Natural killer cell (primary cell): ENCODE results near the gene TRIM6. TPM values are rescaled to one million over a fixed set of nuclear protein-coding genes. Genes with fewer than 3 reads are reported as not detected.

ENCODE experiments used
- ATAC-seq, 3 donors: fragments of 150-1000 bp in 2 of 3; fragments of 200-7000 bp in 1 of 3; cut with Tn5 transposase; 1 replicate in 1 of 3; 2 replicates in 2 of 3; pipeline ENCODE4 v1.10.0; 2021; ENCODE audit warnings: mild to moderate bottlenecking in 2 of 3, moderate library complexity in 2 of 3
- DNase-seq, 2 donors: peaks; one replicate each; pipeline versions ENCODE4 v3.0.0 to v3.0.0-alpha.2; 2013 to 2021; ENCODE audit warnings: mixed read lengths in 1 of 2
- H3K27ac ChIP-seq: one replicate; pipeline ENCODE4 v1.5.1; 2013; ENCODE audit warnings: mild to moderate bottlenecking, low read length
- H3K27me3 ChIP-seq: one replicate; pipeline ENCODE4 v1.6.1; 2013; ENCODE audit warnings: low read length; ENCODE audit not compliant: control insufficient read depth, insufficient read depth
- H3K36me3 ChIP-seq: one replicate; pipeline ENCODE4 v1.6.1; 2013; ENCODE audit warnings: low read length; ENCODE audit not compliant: control insufficient read depth, insufficient read depth
- H3K4me1 ChIP-seq: one replicate; pipeline ENCODE4 v1.6.1; 2013; ENCODE audit warnings: low read length; ENCODE audit not compliant: control insufficient read depth, insufficient read depth
- H3K4me3 ChIP-seq: one replicate; pipeline ENCODE4 v1.5.1; 2013; ENCODE audit warnings: low read length
- H3K9me3 ChIP-seq: one replicate; pipeline ENCODE4 v1.6.1; 2013; ENCODE audit warnings: low read length; ENCODE audit not compliant: control insufficient read depth, insufficient read depth
- H3K27ac Mint-ChIP-seq, 2 donors: one replicate each; pipeline ENCODE4 v1.8.0; 2022; ENCODE audit warnings: mild to moderate bottlenecking in 2 of 2, mixed read lengths in 2 of 2, moderate library complexity in 1 of 2
- H3K27me3 Mint-ChIP-seq, 2 donors: one replicate each; pipeline ENCODE4 v1.8.0; 2022; ENCODE audit warnings: low read depth in 2 of 2, mixed read lengths in 2 of 2
- H3K36me3 Mint-ChIP-seq: one replicate; pipeline ENCODE4 v1.8.0; 2022; ENCODE audit warnings: mixed read lengths
- H3K4me1 Mint-ChIP-seq, 2 donors: one replicate each; pipeline ENCODE4 v1.8.0; 2022; ENCODE audit warnings: mixed read lengths in 2 of 2
- H3K4me3 Mint-ChIP-seq: one replicate; pipeline ENCODE4 v1.8.0; 2022; ENCODE audit warnings: mild to moderate bottlenecking, moderate library complexity, mixed read lengths
- H3K9me3 Mint-ChIP-seq, 2 donors: one replicate each; pipeline ENCODE4 v1.8.0; 2022; ENCODE audit warnings: mixed read lengths in 2 of 2
- CTCF ChIP-seq: fragments of 200-600 bp; IDR thresholded peaks from one replicate; pipeline ENCODE4 v1.8.0; 2022; ENCODE audit warnings: antibody characterized with exemption
- WGBS: methylation state at CpG from one replicate; pipeline ENCODE4 v1.1.7; 2013; ENCODE audit warnings: missing lambda C conversion rate; ENCODE audit not compliant: insufficient coverage; 5-methylcytosine and 5-hydroxymethylcytosine counted together
- intact Hi-C: fragments of 100-400 bp; cut with micrococcal nuclease; formaldehyde crosslinking; loops from one replicate; pipeline ENCODE4 v1.14.2; 2022
- total RNA-seq, 4 donors: library from RNA; stranded (reverse); fragments of 120-200 nt in 1 of 4; gene quantifications; one replicate each; pipeline versions ENCODE4 v1.2.3 to v1.2.4, GENCODE V29; 2013 to 2022

The TRIM6 gene
- total RNA-seq, 3 donors from 2014 or later (not counting 1 experiment from before 2014, with no cell fraction given): 1.1 TPM; not detected in 2

GRCh38 chr11:5626196-5626595, 29.8 kb downstream of the TRIM6 start:
- intact Hi-C loops: no loop called here
- Histone ChIP-seq H3K27me3 (no peaks in the 10 kb centered on the region), H3K27ac (no peak overlapping the region), H3K4me3 (no peak overlapping the region), H3K9me3 (no peaks in the 10 kb centered on the region), H3K36me3 (no peaks in the 10 kb centered on the region), H3K4me1 (peaks cover 23% of the 10 kb centered on the region)
- peaks cover 58 to 63% of the 10 kb centered on the region in 2 donors for H3K4me1 Mint-ChIP-seq
- TF ChIP-seq CTCF: no peak
- no peak for DNase-seq
- no peaks in the 10 kb centered on the region for H3K27me3 Mint-ChIP-seq
- no peaks in the 10 kb centered on the region for H3K9me3 Mint-ChIP-seq
- no peak for ATAC-seq
- WGBS: 98% methylated on average over 3 of the region's 5 CpGs
- H3K36me3 Mint-ChIP-seq: no peaks in the 10 kb centered on the region
- H3K4me3 Mint-ChIP-seq: peak overlapping the region; percentile 90
- peak overlapping the region; percentile 85 to 86 for H3K27ac Mint-ChIP-seq

GRCh38 chr11:5631417-5631816, 35.0 kb downstream of the TRIM6 start:
- H3K27ac ChIP-seq: no peak overlapping the region
- TF ChIP-seq CTCF: no peak

GRCh38 chr11:5631969-5632635, 35.7 kb downstream of the TRIM6 start:
- Mint-ChIP-seq H3K27ac (peak overlapping the region in 1 of 2 donors; percentile 41), H3K36me3 (peaks cover 37% of the 10 kb centered on the region), H3K4me1 (peaks cover 42 to 43% of the 10 kb centered on the region in 2 donors), H3K27me3 (no peaks in the 10 kb centered on the region), H3K9me3 (no peaks in the 10 kb centered on the region), H3K4me3 (no peak overlapping the region)
- no peak for DNase-seq
- 67% methylated on average over 5 of the region's 5 CpGs for WGBS
- H3K4me3 ChIP-seq: no peak overlapping the region
- no peaks in the 10 kb centered on the region for H3K27me3 ChIP-seq
- TF ChIP-seq CTCF: no peak
- no peaks in the 10 kb centered on the region for H3K9me3 ChIP-seq
- H3K27ac ChIP-seq: peak overlapping the region; percentile 41
- intact Hi-C loops: no loop called here
- ATAC-seq: no peak
- H3K36me3 ChIP-seq: peaks cover 35% of the 10 kb centered on the region
- H3K4me1 ChIP-seq: peaks cover 10% of the 10 kb centered on the region

More at GRCh38 chr11:5631417-5631816, 35.0 kb downstream of the TRIM6 start:
- Histone ChIP-seq H3K9me3 (no peaks in the 10 kb centered on the region), H3K36me3 (peaks cover 30% of the 10 kb centered on the region), H3K4me3 (no peak overlapping the region), H3K27me3 (no peaks in the 10 kb centered on the region), H3K4me1 (peaks cover 12% of the 10 kb centered on the region)
- H3K9me3 Mint-ChIP-seq: no peaks in the 10 kb centered on the region
- peak overlapping the region in 1 of 2 donors; percentile 41 for H3K27ac Mint-ChIP-seq
- no peak for DNase-seq
- H3K36me3 Mint-ChIP-seq: peaks cover 37% of the 10 kb centered on the region
- H3K27me3 Mint-ChIP-seq: no peaks in the 10 kb centered on the region
- H3K4me1 Mint-ChIP-seq: peaks cover 49 to 50% of the 10 kb centered on the region in 2 donors
- no peak overlapping the region for H3K4me3 Mint-ChIP-seq
- intact Hi-C loops: no loop called here
- 45% methylated on average over 2 of the region's 2 CpGs for WGBS
- ATAC-seq: no peak

GRCh38 chr11:5639953-5640352, 43.5 kb downstream of the TRIM6 start:
- Mint-ChIP-seq H3K36me3 (peaks cover 38% of the 10 kb centered on the region), H3K9me3 (no peaks in the 10 kb centered on the region), H3K4me3 (no peak overlapping the region), H3K4me1 (peaks cover 5 to 13% of the 10 kb centered on the region in 2 donors), H3K27ac (no peak overlapping the region), H3K27me3 (no peaks in the 10 kb centered on the region)
- H3K27ac ChIP-seq: no peak overlapping the region
- H3K4me3 ChIP-seq: no peak overlapping the region
- WGBS: no CpG with 5 or more reads among the region's 1 CpG
- intact Hi-C loops: no loop called here
- H3K9me3 ChIP-seq: no peaks in the 10 kb centered on the region
- peaks cover 56% of the 10 kb centered on the region for H3K36me3 ChIP-seq
- no peak for ATAC-seq
- DNase-seq: no peak
- H3K4me1 ChIP-seq: no peaks in the 10 kb centered on the region
- TF ChIP-seq CTCF: no peak
- H3K27me3 ChIP-seq: no peaks in the 10 kb centered on the region
